Upper lobe of left lung (tissue), 6 donors: ENCODE measurements around the gene MOB3C. TPM values are rescaled to one million over a fixed set of nuclear protein-coding genes. Genes with fewer than 3 reads are reported as not detected.

Source experiments
- ATAC-seq, 2 donors: fragments of 200-7000 bp; cut with Tn5 transposase; one replicate each; pipeline ENCODE4 v1.9.1; 2022; ENCODE audit warnings: mild to moderate bottlenecking in 2 of 2, moderate library complexity in 2 of 2; ENCODE audit not compliant: low FRiP score in 2 of 2
- DNase-seq, 2 donors: peaks; one replicate each; pipeline ENCODE4 v3.0.0-alpha.2; 2019 to 2020
- H3K27ac ChIP-seq, 4 donors: fragments of 200-600 bp; sonication (generic); one replicate each; pipeline ENCODE4 v1.5.1; 2016 to 2019
- H3K27me3 ChIP-seq, 4 donors: fragments of 200-600 bp; sonication (generic); one replicate each; pipeline ENCODE4 v1.5.1; 2017 to 2019
- H3K36me3 ChIP-seq, 4 donors: fragments of 200-600 bp; sonication (generic); one replicate each; pipeline ENCODE4 v1.5.1; 2016 to 2019
- H3K4me1 ChIP-seq, 4 donors: fragments of 200-600 bp; sonication (generic); one replicate each; pipeline ENCODE4 v1.5.1; 2018 to 2019
- H3K4me3 ChIP-seq, 4 donors: fragments of 200-600 bp; sonication (generic); one replicate each; pipeline ENCODE4 v1.5.1; 2017 to 2019; ENCODE audit warnings: mild to moderate bottlenecking in 2 of 4, moderate library complexity in 1 of 4
- H3K9me3 ChIP-seq, 4 donors: fragments of 200-600 bp; sonication (generic); one replicate each; pipeline ENCODE4 v1.5.1; 2018 to 2019
- EP300 ChIP-seq, 4 donors: sonication (generic); formaldehyde crosslinking; IDR thresholded peaks; one replicate each; pipeline ENCODE4 v1.5.1; 2017; ENCODE audit warnings: antibody characterized with exemption in 4 of 4, control low read depth in 2 of 4
- POLR2A ChIP-seq, 4 donors: fragments of 450-650 bp; IDR thresholded peaks; one replicate each; pipeline ENCODE4 v1.5.1; 2016 to 2017; ENCODE audit warnings: antibody characterized with exemption in 4 of 4, mild to moderate bottlenecking in 2 of 4
- POLR2AphosphoS5 ChIP-seq, 2 donors: sonication (generic); formaldehyde crosslinking; IDR thresholded peaks; one replicate each; pipeline ENCODE4 v1.5.1; 2017; ENCODE audit warnings: antibody characterized with exemption in 2 of 2
- WGBS, 2 donors: methylation state at CpG; one replicate each; pipeline ENCODE4 v1.1.5; 2017 to 2018; 5-methylcytosine and 5-hydroxymethylcytosine counted together
- total RNA-seq, 6 donors: library from RNA; depleted of rRNA in 4 of 6; stranded (reverse); fragments of >200 nt in 4 of 6; gene quantifications; one replicate each; pipeline versions ENCODE4 v1.1.0 to v1.2.1, GENCODE V29; 2016 to 2021
- TF ChIP-seq, protein P1 (sequence below), 6 experiments: fragments of 450-650 bp in 4 of 6; fragments of 200-600 bp in 2 of 6; sonication (generic) in 2 of 6; IDR thresholded peaks; one replicate each; pipeline ENCODE4 v1.5.1; 2016 to 2019; ENCODE audit warnings: antibody characterized with exemption in 6 of 6
- donor health status: DM: no; HTN: no; CAD: no; lungs with moderate emphysema.
- donor health status: DM: no; HTN: yes; CAD: no; lungs with severe emphysema.

The MOB3C gene
- total RNA-seq, 6 donors from 2014 or later = 15.1 to 33.3 (median 22.2) TPM

DNA sequence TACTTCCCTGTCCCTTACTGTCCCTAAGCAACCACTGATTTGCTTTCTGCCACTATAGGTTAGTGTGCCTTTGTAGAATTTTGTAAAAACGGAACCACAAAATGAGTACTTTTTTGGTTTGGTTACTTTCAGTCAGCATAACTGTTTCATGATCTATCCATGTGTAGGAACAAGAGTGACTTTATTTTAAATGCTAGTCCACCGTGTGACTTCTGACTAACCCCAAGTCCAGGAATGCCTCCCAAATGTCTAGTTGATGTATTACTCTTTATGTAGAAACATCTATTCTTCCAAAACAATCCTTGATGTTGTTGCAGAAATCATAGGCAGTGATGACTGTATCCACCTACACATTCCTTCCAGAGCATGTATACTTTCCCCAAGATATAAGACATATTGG lies 30.2 kb upstream of the MOB3C start:
- H3K27me3 ChIP-seq = no peaks in the 10 kb centered on the region
- no peak overlapping the region for H3K4me3 ChIP-seq
- ATAC-seq = no peak
- H3K27ac ChIP-seq = no peak overlapping the region
- TF ChIP-seq, protein P1, sequence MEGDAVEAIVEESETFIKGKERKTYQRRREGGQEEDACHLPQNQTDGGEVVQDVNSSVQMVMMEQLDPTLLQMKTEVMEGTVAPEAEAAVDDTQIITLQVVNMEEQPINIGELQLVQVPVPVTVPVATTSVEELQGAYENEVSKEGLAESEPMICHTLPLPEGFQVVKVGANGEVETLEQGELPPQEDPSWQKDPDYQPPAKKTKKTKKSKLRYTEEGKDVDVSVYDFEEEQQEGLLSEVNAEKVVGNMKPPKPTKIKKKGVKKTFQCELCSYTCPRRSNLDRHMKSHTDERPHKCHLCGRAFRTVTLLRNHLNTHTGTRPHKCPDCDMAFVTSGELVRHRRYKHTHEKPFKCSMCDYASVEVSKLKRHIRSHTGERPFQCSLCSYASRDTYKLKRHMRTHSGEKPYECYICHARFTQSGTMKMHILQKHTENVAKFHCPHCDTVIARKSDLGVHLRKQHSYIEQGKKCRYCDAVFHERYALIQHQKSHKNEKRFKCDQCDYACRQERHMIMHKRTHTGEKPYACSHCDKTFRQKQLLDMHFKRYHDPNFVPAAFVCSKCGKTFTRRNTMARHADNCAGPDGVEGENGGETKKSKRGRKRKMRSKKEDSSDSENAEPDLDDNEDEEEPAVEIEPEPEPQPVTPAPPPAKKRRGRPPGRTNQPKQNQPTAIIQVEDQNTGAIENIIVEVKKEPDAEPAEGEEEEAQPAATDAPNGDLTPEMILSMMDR (IDR thresholded peaks at IDR 0.05) = no peak
- TF ChIP-seq POLR2AphosphoS5 (IDR thresholded peaks at IDR 0.05) (no peak), POLR2A (IDR thresholded peaks at IDR 0.05) (no peak), EP300 (IDR thresholded peaks at IDR 0.05) (no peak)
- H3K9me3 ChIP-seq = peaks cover 0 to 6% (median 0%) of the 10 kb centered on the region in 4 donors
- H3K4me1 ChIP-seq = peaks cover 0 to 8% (median 0%) of the 10 kb centered on the region in 4 donors
- peaks cover 0 to 55% (median 15%) of the 10 kb centered on the region in 4 donors for H3K36me3 ChIP-seq
- WGBS, 2 donors = 91 to 95% methylated on average over 2 of the region's 2 CpGs
- no peak for DNase-seq

DNA sequence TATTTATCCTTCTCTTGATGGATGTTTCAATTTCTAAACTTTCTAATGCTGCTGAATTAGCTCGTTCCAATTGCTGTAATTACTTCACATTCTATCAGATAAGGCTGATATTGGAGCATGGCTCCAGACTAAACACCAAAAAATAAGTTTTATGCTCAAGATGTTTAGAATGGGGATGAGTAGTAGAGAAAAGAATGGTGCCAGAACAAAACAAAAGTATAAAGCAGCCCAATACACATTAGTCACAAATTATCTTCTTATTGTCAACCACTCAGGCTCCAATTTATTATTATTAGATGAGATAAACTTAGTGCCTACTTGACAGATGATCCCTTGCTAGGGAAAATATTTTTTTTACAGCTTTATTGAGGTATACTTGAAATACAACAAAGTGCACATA lies 29.7 kb upstream of the MOB3C start:
- H3K4me3 ChIP-seq = no peak overlapping the region
- ATAC-seq (no peak), DNase-seq (no peak)
- 93 to 95% methylated on average over 1 of the region's 1 CpG for WGBS, 2 donors
- TF ChIP-seq, protein P1 (IDR thresholded peaks at IDR 0.05) = no peak
- TF ChIP-seq POLR2A (IDR thresholded peaks at IDR 0.05) = no peak
- TF ChIP-seq EP300 (IDR thresholded peaks at IDR 0.05) = no peak
- no peak for TF ChIP-seq POLR2AphosphoS5 (IDR thresholded peaks at IDR 0.05)
- H3K4me1 ChIP-seq = peaks cover 0 to 8% (median 0%) of the 10 kb centered on the region in 4 donors
- peaks cover 0 to 59% (median 15%) of the 10 kb centered on the region in 4 donors for H3K36me3 ChIP-seq
- H3K9me3 ChIP-seq = peaks cover 0 to 6% (median 0%) of the 10 kb centered on the region in 4 donors
- no peaks in the 10 kb centered on the region for H3K27me3 ChIP-seq
- no peak overlapping the region for H3K27ac ChIP-seq

DNA sequence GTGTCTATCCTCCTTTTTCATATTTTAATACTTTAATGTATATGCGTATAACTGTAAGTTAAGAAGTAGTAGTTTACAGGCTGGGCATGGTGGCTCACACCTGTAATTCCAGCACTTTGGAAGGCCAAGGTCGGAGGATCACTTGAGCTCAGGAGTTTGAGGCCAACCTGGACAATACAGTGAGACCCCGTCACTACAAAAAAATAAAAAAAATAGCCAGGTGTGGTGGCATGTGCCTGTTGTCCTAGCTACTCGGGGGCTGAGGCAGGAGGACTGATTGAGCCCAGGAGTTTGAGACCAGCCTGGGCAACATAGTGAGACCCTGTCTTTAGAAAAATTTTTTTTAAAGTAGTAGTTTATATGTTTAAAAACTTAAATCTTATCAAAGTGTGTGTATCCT lies 29.2 kb upstream of the MOB3C start:
- no peak overlapping the region for H3K4me3 ChIP-seq
- H3K4me1 ChIP-seq = peaks cover 0 to 8% (median 0%) of the 10 kb centered on the region in 4 donors
- peaks cover 0 to 6% (median 0%) of the 10 kb centered on the region in 4 donors for H3K9me3 ChIP-seq
- no peak for DNase-seq
- H3K36me3 ChIP-seq = peaks cover 0 to 59% (median 15%) of the 10 kb centered on the region in 4 donors
- H3K27ac ChIP-seq = no peak overlapping the region
- H3K27me3 ChIP-seq = no peaks in the 10 kb centered on the region
- 83 to 87% methylated on average over 4 of the region's 4 CpGs for WGBS, 2 donors
- no peak for ATAC-seq
- TF ChIP-seq EP300 (IDR thresholded peaks at IDR 0.05) (no peak), POLR2A (IDR thresholded peaks at IDR 0.05) (no peak)

DNA sequence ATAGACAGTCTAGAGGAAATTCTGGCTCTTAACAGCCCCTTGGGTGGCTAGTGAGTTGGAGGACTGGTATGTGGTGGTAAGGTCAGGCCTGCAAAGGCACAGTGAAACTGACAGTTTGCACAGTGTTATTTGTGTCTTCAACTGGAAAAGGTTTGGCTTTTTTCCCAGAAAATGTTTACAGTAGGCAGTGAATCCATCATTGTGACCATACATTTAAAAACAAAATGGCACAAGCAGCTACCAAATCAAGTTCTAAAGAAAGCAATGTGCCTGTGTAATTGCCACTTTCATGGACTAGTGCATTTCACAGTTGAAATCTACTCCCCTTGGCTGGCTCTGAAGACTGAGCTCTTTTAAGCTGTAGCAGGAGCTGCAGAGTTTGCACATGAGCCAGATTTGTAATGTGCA lies 26.8 kb upstream of the MOB3C start:
- H3K27me3 ChIP-seq = no peaks in the 10 kb centered on the region
- no peak for DNase-seq
- no peak overlapping the region for H3K27ac ChIP-seq
- peaks cover 0 to 38% (median 5%) of the 10 kb centered on the region in 4 donors for H3K36me3 ChIP-seq
- no peak for ATAC-seq
- TF ChIP-seq EP300 (IDR thresholded peaks at IDR 0.05) (no peak), POLR2A (IDR thresholded peaks at IDR 0.05) (no peak), POLR2AphosphoS5 (IDR thresholded peaks at IDR 0.05) (no peak)
- TF ChIP-seq, protein P1 (IDR thresholded peaks at IDR 0.05) = no peak
- H3K9me3 ChIP-seq = no peaks in the 10 kb centered on the region
- H3K4me1 ChIP-seq = peaks cover 0 to 8% (median 0%) of the 10 kb centered on the region in 4 donors
- no peak overlapping the region for H3K4me3 ChIP-seq

DNA sequence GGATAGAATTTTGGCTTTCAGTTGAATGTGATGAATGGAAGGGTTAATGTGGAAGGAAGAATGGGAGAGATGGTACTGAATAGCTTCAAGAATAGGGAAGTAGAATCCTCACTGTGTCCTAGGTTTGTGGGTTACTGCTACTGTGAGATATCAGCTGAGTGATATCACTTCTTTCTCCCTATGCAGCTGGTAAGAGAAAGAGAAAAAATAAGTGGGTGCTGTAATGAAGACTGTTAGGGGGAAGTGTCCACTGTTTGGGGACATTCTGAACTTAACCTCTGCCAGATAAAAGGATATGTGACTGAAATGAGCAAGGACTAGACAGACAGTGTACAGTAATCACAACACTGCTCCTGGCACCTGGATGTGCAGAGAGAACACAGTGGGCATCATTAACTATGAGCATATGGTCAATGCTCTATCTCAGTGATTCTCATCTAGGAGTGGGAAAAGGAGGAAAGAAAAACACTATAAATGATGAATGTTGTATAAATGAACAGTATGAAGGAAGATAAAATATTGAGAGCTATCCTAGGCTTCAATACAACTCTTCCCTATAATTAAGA lies 25.6 kb upstream of the MOB3C start:
- Histone ChIP-seq H3K27ac (no peak overlapping the region), H3K4me3 (no peak overlapping the region), H3K4me1 (peaks cover 0 to 8% (median 0%) of the 10 kb centered on the region in 4 donors), H3K36me3 (peaks cover 0 to 26% (median 3%) of the 10 kb centered on the region in 4 donors), H3K27me3 (no peaks in the 10 kb centered on the region), H3K9me3 (no peaks in the 10 kb centered on the region)
- DNase-seq (no peak), ATAC-seq (no peak)
- TF ChIP-seq POLR2A (IDR thresholded peaks at IDR 0.05) = no peak
- no peak for TF ChIP-seq POLR2AphosphoS5 (IDR thresholded peaks at IDR 0.05)
- TF ChIP-seq, protein P1 (IDR thresholded peaks at IDR 0.05) = no peak
- TF ChIP-seq EP300 (IDR thresholded peaks at IDR 0.05) = no peak
